ENCODE measurements around the gene GJB1. TPM values are rescaled to one million over a fixed set of nuclear protein-coding genes. Genes with fewer than 3 reads are reported as not detected.
A peak's percentile ranks its signal among the peaks of the same experiment; 100 is the strongest.

Gene GJB1
- total RNA-seq, 1 experiment from 2014 or later = not detected

- H4K20me1 ChIP-seq (ENCODE audit: control insufficient read depth, insufficient read depth, insufficient read length) = no peaks in the 10 kb centered on the region
- H3K4me1 ChIP-seq (ENCODE audit: insufficient read depth, low read length) = no peaks in the 10 kb centered on the region
- no peak overlapping the region for H4K8ac ChIP-seq (replicated peaks; ENCODE audit: insufficient read length, low read depth, low read length)
- no peak overlapping the region for H3K23ac ChIP-seq (ENCODE audit: insufficient read length, low read depth, low read length)
- no peak overlapping the region for H2BK15ac ChIP-seq (ENCODE audit: low read depth, low read length)
- DNase-seq = no peak
- H3K27me3 Mint-ChIP-seq (ENCODE audit: low read depth) = no peaks in the 10 kb centered on the region; the same call in 1 of the 2 replicates
- H3K9me3 Mint-ChIP-seq = peaks cover 67 to 87% of the 10 kb centered on the region in 2 experiments
- no peak for TF ChIP-seq CTCF (conservative IDR thresholded peaks at IDR 0.05)
- peaks cover 0 to 11% (median 5%) of the 10 kb centered on the region in 3 experiments; a peak in 3 of 7 replicates for H3K36me3 Mint-ChIP-seq (ENCODE audit: insufficient read depth in 1 of 3, low read depth in 3 of 3)
- H2AFZ ChIP-seq (ENCODE audit: low read length) = no peak overlapping the region
- no peak overlapping the region for H3K56ac ChIP-seq (ENCODE audit: insufficient read length, low read depth, low read length)
- peak overlapping the region in 1 of 2 experiments; percentile 27; a peak in 1 of 5 replicates for H3K4me3 Mint-ChIP-seq
- H3K14ac ChIP-seq (ENCODE audit: insufficient read depth, low read length) = no peak overlapping the region
- no peak overlapping the region for H3K27ac ChIP-seq (ENCODE audit: insufficient read length, low read depth, low read length)
- no peak overlapping the region; a peak in 1 of 7 replicates for H3K27ac Mint-ChIP-seq
- H3K27me3 ChIP-seq (ENCODE audit: insufficient read depth, low read length) = no peaks in the 10 kb centered on the region
- no peaks in the 10 kb centered on the region for H3K79me1 ChIP-seq (ENCODE audit: insufficient read depth, low read depth, low read length, poor library complexity, severe bottlenecking)
- no peak overlapping the region for H2AK5ac ChIP-seq (ENCODE audit: insufficient read length, low read length)
- no peaks in the 10 kb centered on the region for H3K79me2 ChIP-seq (ENCODE audit: insufficient read depth, low read length)
- H3K18ac ChIP-seq (ENCODE audit: insufficient read length, low read depth, low read length) = no peak overlapping the region
- no peak overlapping the region for H2BK5ac ChIP-seq (ENCODE audit: insufficient read length, low read length)
- H2BK20ac ChIP-seq (ENCODE audit: low read depth, low read length, poor library complexity, severe bottlenecking) = no peak overlapping the region
- peaks cover 13 to 29% of the 10 kb centered on the region in 2 experiments for H3K4me1 Mint-ChIP-seq
- no peak overlapping the region for H3K4ac ChIP-seq (ENCODE audit: low read depth, low read length)
- H3K4me2 ChIP-seq (ENCODE audit: insufficient read depth, insufficient read length, low read length) = no peak overlapping the region
- no peak overlapping the region for H2BK120ac ChIP-seq (ENCODE audit: low read depth, low read length, poor library complexity, severe bottlenecking)
- H3K9me3 ChIP-seq (ENCODE audit: control insufficient read depth, low read depth, low read length) = peaks cover 23% of the 10 kb centered on the region
- no peak overlapping the region for H2BK12ac ChIP-seq (ENCODE audit: insufficient read length, low read depth, low read length)
- H4K91ac ChIP-seq (ENCODE audit: insufficient read length, low read depth, low read length) = no peak overlapping the region
- H3K9ac ChIP-seq (ENCODE audit: extremely low read depth, insufficient read length, low read length) = no peak overlapping the region
- no peaks in the 10 kb centered on the region for H3K23me2 ChIP-seq (ENCODE audit: insufficient read length, low read depth, low read length, poor library complexity, severe bottlenecking)
- no CpG with 5 or more reads among the region's 5 CpGs for WGBS (ENCODE audit: extremely low coverage, insufficient read length, low lambda C conversion rate)
- H3T11ph ChIP-seq (ENCODE audit: low read length) = no peak overlapping the region
- no peak overlapping the region for H4K5ac ChIP-seq (ENCODE audit: insufficient read length, low read depth, low read length)
These were observed 2.7 kb downstream of the GJB1 start for GRCh38 chrX:71225676-71226075.

Measured in H9 (cell line).